ENCODE results near the gene GDPD1. TPM values are rescaled to one million over a fixed set of nuclear protein-coding genes. Genes with fewer than 3 reads are reported as not detected.

The GDPD1 gene
- total and polyA plus RNA-seq, 9 of the 15 experiments (the other 6 are each of a cell fraction or from before 2014, with no cell fraction given), result 5.7 to 15.2 (median 9.3) TPM

DNA sequence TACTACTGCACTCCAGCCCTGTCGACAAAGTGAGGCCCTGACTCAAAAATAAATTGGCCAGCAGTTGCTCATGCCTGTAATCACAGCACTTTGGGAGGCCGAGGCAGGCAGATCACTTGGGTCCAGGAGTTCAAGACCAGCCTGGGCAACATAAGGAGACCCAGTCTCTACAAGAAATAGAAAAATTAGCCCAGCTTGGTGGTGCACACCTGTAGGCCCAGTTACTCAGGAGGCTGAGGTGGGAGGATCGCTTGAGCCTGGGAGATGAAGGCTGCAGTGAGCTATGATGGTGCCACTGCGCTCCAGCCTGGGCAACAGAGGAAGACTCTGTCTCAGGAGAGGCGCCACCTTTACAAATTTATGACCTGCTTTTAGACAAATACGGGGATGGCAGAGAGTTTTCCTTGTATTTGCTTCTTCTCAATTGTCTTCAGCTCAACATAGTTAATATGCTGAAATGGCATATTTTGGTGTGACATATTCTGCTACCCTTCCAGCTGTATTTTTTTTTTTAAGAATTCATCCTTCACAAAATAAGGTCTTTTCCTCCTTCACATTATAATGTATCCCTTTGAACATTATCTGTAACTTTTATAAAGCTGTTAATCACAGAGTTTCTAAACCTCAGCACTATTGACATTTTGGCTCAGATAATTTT lies 90.1 kb downstream of the GDPD1 start (continued):
- TF ChIP-seq RBM34 (IDR thresholded peaks at IDR 0.05; ENCODE audit: borderline replicate concordance, insufficient read depth, low read length), result no peak
- peak; percentile 92 for TF ChIP-seq MAFK (IDR thresholded peaks at IDR 0.05; ENCODE audit: low read length)

DNA sequence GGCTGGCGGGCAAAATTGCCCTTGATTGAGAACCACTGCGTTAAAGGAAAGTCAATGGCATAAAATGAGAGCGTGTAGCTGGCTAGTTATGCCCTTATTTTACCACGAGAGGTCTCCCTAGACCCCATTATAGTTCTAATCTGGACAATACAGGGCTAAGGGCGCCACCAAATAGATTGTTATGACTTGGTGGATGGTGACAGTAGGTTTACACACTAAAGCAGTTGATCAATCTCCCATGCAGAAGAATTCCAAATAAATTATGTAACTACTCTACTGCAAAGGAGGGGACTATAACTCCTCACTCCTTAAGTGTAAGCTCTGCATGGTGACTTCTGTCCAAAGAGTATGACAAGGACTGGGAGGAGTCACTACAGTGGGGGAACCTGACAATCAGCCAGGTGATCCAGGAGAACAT lies 90.7 kb downstream of the GDPD1 start:
- H3K4me2 ChIP-seq (ENCODE audit: insufficient read depth, low read length), result no peak overlapping the region
- H2AFZ ChIP-seq (ENCODE audit: low read depth, low read length), result peak overlapping the region; percentile 81
- H3K9ac ChIP-seq (ENCODE audit: insufficient read depth in 1 of 2, low read depth in 2 of 2, low read length in 2 of 2), result no peak overlapping the region
- no peaks in the 10 kb centered on the region for H3K9me1 ChIP-seq (ENCODE audit: control insufficient read depth, insufficient read depth, low read length)
- peak; percentile 98 for ATAC-seq
- 0% methylated on average over 5 of the region's 5 CpGs for WGBS (ENCODE audit: insufficient coverage, low coverage, missing lambda C conversion rate)
- intact Hi-C loops (cut with micrococcal nuclease) (loop anchor here (1.0 to 2.0 kb wide), 3 partner anchors 91 to 248 kb away; partner anchors contain the start of gene GDPD1), in situ Hi-C loops (cut with MboI) (loop anchor here (5.0 to 10.0 kb wide), 2 partner anchors 126 to 724 kb away; no protein-coding TSS in a partner anchor)
- CTCF ChIA-PET (ENCODE audit: low intra/inter-chr PET ratio), result interaction anchor here (0.6 to 2.1 kb wide), 5 partner anchors 128 to 250 kb away, joined by 3 to 15 read pairs (median 4); no protein-coding TSS in a partner anchor
- no peaks in the 10 kb centered on the region for H4K20me1 ChIP-seq (replicated peaks; ENCODE audit: control insufficient read depth, insufficient read depth, low read length)
- no peak overlapping the region for H3K4me3 ChIP-seq
- BruUV-seq (replicated peaks), result no TSS peak
- H3K36me3 ChIP-seq (ENCODE audit: control insufficient read depth, insufficient read depth, low read length), result no peaks in the 10 kb centered on the region
- POLR2A ChIA-PET, result interaction anchor here (0.7 to 1.5 kb wide), 5 partner anchors 14 to 553 kb away, joined by 3 to 5 read pairs (median 3); no protein-coding TSS in a partner anchor
- H3K79me2 ChIP-seq (ENCODE audit: control insufficient read depth, insufficient read depth, low read length), result no peaks in the 10 kb centered on the region
- H3K27ac ChIP-seq (ENCODE audit: extremely low read depth, low read depth, low read length), result no peak overlapping the region
- H3K9me3 ChIP-seq (replicated peaks; ENCODE audit: control insufficient read depth, insufficient read depth, low read depth, low read length), result no peaks in the 10 kb centered on the region
- H3K27me3 ChIP-seq (ENCODE audit: control insufficient read depth in 2 of 2, insufficient read depth in 2 of 2, low read length in 2 of 2), result no peaks in the 10 kb centered on the region
- FAIRE-seq, result peak; percentile 87
- DNase-seq (ENCODE audit: extremely low read depth in 1 of 4, low spot score in 3 of 4), result peak; percentile 66 to 81 (median 71)
- H3K4me1 ChIP-seq (replicated peaks in 1 of 2; ENCODE audit: control insufficient read depth in 2 of 2, insufficient read depth in 2 of 2, low read length in 2 of 2), result 0 out of 5 replicates have a peak, but pooled peaks cover 0 to 4% of the 10 kb centered on the region in 2 experiments
- TF ChIP-seq, protein P1, sequence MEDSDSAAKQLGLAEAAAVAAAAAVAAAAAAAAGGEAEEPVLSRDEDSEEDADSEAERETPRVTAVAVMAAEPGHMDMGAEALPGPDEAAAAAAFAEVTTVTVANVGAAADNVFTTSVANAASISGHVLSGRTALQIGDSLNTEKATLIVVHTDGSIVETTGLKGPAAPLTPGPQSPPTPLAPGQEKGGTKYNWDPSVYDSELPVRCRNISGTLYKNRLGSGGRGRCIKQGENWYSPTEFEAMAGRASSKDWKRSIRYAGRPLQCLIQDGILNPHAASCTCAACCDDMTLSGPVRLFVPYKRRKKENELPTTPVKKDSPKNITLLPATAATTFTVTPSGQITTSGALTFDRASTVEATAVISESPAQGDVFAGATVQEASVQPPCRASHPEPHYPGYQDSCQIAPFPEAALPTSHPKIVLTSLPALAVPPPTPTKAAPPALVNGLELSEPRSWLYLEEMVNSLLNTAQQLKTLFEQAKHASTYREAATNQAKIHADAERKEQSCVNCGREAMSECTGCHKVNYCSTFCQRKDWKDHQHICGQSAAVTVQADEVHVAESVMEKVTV (CRISPR knock-in tag; IDR thresholded peaks at IDR 0.05), result peak; percentile 92
- TF ChIP-seq, protein P2, sequence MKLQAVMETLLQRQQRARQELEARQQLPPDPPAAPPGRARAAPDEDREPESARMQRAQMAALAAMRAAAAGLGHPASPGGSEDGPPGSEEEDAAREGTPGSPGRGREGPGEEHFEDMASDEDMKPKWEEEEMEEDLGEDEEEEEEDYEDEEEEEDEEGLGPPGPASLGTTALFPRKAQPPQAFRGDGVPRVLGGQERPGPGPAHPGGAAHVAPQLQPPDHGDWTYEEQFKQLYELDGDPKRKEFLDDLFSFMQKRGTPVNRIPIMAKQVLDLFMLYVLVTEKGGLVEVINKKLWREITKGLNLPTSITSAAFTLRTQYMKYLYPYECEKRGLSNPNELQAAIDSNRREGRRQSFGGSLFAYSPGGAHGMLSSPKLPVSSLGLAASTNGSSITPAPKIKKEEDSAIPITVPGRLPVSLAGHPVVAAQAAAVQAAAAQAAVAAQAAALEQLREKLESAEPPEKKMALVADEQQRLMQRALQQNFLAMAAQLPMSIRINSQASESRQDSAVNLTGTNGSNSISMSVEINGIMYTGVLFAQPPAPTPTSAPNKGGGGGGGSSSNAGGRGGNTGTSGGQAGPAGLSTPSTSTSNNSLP (IDR thresholded peaks at IDR 0.05; ENCODE audit: borderline replicate concordance, low read depth, low read length), result peak; percentile 51; the same call in 1 of the 2 replicates
- TF ChIP-seq CREM (IDR thresholded peaks at IDR 0.05; ENCODE audit: low read depth) (0 out of 2 replicates have a peak, but pooled peaks have one; percentile 8), TOE1 (IDR thresholded peaks at IDR 0.05; ENCODE audit: borderline replicate concordance) (peak; percentile 30; the same call in 1 of the 2 replicates), TOE1 (CRISPR knock-in tag; IDR thresholded peaks at IDR 0.05; ENCODE audit: borderline replicate concordance, low read depth) (no peak)

All from K562 (cell line).